ENCODE data around the gene GRIK2.

DNA sequence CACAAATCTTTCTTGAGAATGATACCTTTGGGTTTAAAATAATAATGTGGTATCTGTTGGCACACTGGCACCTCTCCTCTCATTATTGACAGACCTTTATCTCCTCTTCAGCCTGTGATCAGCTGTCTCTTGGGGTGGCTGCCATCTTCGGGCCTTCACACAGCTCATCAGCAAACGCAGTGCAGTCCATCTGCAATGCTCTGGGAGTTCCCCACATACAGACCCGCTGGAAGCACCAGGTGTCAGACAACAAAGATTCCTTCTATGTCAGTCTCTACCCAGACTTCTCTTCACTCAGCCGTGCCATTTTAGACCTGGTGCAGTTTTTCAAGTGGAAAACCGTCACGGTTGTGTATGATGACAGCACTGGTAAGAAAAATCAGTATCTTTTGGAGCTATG is 232.8 kb downstream of the GRIK2 start:
- TF ChIP-seq, protein P1, sequence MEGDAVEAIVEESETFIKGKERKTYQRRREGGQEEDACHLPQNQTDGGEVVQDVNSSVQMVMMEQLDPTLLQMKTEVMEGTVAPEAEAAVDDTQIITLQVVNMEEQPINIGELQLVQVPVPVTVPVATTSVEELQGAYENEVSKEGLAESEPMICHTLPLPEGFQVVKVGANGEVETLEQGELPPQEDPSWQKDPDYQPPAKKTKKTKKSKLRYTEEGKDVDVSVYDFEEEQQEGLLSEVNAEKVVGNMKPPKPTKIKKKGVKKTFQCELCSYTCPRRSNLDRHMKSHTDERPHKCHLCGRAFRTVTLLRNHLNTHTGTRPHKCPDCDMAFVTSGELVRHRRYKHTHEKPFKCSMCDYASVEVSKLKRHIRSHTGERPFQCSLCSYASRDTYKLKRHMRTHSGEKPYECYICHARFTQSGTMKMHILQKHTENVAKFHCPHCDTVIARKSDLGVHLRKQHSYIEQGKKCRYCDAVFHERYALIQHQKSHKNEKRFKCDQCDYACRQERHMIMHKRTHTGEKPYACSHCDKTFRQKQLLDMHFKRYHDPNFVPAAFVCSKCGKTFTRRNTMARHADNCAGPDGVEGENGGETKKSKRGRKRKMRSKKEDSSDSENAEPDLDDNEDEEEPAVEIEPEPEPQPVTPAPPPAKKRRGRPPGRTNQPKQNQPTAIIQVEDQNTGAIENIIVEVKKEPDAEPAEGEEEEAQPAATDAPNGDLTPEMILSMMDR (IDR thresholded peaks at IDR 0.05; ENCODE audit: insufficient read depth, low read depth, low read length): no peak
- no peak for TF ChIP-seq EZH2 (IDR thresholded peaks at IDR 0.05; ENCODE audit: insufficient read depth, low read length)
